GF-D8 (cell line): ENCODE measurements around the gene SPON2.

ENCODE experiments used
- DNase-seq: peaks from one replicate; lab custom pipeline; 2025; lab: John Stamatoyannopoulos, UW

SPON2 gene

DNA sequence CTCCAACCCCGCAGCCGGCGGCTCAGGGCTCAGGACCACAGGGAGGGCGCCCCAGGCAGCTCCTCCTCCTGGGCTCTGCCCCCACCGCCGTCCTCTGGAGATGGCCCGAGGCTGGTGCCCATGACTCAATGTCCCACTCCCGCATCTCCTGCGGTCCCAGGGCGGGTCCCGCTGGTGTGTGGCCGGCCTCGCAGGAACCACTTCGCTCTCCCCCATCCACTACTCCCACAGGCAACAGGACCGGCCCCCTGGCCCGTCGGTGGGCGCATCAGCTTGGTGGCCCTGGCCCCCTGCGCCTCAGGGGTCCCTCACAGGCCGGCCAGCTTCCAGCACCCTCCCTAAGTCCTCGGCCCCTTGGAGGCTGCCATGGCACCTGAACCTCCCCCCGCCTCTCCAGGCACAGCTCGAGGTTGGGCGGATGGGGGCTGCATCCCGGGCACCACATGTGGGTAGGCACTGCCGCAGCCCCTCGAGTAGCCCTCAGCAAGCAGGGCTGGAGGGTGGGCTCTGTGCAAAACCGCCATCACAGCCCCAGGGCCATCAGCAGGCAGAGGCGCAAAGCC lies 22.8 kb upstream of the SPON2 start:
- DNase-seq, result no peak

DNA sequence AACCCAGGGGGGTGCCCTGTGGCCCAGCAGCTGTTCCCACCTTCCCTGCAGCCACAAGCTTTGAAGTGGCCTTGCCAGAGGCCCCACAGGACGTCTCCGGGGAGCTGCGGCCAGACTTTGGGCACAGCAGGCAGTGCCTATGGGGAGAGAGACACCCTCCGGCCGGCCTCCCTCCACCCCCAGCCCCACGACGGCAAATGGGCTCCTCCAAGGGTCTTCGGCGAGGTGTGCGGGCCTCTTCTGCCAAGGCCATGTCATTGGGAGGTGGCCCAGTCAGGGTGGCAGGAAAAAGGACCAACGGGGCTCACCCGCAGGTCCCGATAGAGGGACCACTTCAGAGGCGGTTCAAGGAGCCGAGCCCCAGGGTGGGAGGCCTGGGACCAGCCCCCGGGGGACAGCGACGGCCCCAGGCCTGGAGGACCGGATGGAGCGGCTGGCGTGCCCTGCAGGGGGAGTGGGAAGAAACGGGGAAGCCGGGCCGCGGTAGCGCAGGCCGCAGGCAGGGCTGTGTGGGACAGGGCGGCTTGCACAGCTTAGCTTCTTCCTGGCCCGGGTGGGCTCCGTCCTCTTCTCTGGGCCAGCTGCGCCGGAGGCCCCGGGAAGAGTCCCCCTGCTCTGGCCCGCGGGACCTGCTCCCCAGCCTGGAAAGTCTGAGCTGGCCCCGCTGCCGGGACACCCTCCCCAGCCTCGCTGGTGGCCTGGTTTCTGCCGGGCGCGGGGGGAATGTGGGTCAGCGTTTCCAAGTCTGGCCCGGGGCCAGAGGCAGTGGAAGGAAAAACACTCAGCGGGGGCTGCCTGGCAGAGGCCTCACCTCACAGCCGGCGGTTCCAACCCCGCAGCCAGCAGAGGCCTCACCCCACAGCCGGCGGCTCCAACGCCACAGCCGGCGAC lies 21.9 kb upstream of the SPON2 start:
- DNase-seq, result no peak

GRCh38 chr4:1193206-1194009 lies 21.0 kb upstream of the SPON2 start:
- DNase-seq, result no peak

DNA sequence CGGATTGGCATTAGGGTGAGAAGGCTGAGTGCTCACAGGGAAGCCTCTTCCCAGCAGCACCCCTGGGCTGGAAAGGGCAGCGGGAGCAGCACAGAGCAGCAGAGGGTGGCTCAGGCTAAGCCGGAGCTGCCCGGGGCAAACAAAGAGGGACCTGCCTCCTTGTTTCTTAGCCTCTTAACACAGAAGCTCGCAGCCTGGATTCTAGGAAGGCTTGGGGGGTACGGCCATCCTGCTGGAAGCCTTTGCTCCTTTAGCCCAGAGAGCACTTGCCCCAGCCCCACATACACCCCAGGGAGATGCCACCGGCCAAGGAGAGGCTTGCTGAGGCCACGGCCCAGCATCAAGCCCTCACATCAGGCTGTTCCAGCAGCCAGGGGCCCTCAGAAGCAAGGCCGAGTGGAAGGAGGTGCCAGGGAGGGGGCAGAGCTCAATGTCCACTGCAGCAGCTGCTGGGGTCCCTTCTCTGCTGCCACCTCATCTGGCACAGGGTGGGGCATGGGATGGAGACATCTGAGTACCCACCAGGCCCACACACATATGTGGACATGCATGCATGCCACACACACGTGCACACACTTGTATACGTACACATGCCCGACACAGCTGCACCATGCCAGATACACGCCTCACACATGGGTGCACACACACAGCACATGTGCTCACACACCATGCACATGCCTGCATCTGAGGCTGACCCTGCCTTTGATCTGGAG lies 20.3 kb upstream of the SPON2 start:
- no peak for DNase-seq

DNA sequence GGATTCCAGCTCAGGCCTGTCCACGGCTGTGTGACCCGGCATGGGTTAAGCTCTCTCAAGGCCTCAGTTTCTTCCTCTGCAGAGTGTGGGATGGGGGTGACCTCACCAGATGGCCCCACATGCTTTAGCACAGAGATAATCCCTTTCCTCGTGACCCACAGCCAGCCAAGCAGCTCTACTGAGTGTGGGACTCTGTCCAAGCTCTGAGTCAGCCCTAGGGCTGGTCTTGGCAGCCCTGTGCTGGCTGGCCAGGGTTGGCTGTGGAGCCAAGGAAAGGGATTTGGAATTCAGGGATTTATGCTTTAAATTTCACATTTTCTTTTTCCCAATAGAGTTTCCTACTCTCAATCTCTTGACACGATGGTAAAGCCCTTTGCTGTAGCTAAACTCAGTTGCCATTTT lies 19.7 kb upstream of the SPON2 start:
- DNase-seq, result no peak

- DNase-seq, result no peak
These were observed 19.2 kb upstream of the SPON2 start for GRCh38 chr4:1191621-1192020.

DNA sequence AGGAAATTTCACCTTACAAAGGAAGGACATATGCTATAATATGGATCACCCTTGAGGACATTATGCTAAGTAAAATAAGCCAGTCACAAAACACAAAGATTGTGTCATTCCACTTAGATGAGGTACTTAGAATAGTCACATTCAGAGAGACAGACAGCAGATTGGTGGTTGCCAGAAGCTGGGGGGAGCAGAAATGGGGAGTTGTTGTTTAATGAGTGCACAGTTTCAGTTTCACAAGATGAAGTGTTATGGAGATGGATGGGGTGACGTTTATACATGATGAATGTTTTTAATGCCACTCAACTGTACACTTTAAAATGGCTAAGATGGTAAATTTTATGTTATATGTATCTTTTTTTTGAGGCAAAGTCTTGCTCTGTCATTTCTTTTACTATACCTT lies 14.8 kb upstream of the SPON2 start:
- DNase-seq, result no peak

DNA sequence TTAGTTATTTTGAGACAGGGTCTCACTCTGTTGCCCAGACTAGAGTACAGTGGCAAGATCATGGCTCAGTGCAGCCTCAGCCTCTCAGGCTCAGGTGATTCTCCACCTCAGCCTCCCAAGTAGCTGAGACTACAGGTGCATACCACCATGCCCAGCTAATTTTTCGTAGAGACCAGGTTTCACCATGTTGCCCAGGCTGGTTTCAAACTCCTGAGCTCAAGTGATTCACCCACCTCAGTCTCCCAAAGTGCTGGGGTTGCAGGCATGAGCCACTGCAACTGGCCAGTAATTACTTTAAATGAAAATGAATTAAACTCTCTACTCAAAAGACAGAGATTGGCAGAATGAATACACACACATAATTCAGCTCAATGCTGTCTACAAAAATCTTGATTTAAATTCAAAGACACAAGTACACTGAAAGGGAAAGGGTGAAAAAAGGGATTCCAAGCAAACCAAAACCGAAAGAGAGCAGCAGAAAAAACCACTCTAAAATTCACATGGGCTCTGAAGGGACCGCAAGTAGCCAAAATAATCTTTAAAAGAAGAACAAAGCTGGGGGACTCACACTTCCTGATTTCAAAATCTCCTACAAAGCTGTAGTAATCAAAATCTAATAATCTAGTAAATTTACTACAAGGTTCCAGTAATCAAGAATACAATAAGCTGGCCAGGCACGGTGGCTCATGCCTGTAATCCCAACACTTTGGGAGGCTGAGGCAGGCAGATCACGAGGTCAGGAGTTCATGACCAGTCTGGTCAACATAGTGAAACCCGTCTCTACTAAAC lies 11.8 kb upstream of the SPON2 start:
- DNase-seq, result peak; percentile 4

DNA sequence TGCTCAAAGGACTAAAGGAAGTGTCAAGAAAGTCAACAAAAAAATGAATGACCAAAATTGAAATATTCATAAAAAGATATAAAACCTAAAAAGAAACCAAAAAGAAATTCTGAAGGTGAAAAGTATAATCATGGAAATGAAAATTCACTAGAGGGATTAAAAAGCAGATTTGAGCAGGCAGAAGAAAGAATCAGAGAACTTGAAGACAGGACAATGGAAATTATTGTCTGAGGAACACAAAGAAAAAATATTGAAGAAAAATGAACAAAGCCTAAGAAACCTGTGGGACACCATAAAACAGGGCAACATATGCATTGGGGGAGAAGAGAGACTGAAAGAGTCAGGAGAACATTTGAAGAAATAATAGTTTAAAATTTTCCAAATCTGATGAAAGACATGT lies 9.9 kb upstream of the SPON2 start:
- DNase-seq, result no peak

- no peak for DNase-seq
These were observed 8.3 kb upstream of the SPON2 start for GRCh38 chr4:1180663-1181062.

- DNase-seq, result no peak
These were observed 7.6 kb upstream of the SPON2 start for GRCh38 chr4:1179976-1180375.

DNA sequence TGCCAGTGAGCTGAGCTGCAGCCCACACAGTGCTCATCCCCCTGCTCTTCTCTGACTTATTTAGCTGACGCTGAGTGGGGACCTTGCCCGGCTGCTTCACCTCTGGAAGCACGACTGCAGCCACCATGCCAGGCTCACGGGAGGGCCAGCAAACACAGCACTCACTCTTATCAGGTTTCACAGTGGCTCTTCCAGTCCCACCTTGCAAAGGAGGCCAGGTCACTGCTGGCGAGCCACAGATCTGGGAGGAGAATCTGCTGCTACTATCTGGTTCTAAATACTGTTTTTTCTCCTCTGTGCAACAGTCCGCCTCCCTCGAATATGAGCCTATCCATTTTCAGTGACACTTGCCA lies 6.7 kb upstream of the SPON2 start:
- DNase-seq, result no peak

DNA sequence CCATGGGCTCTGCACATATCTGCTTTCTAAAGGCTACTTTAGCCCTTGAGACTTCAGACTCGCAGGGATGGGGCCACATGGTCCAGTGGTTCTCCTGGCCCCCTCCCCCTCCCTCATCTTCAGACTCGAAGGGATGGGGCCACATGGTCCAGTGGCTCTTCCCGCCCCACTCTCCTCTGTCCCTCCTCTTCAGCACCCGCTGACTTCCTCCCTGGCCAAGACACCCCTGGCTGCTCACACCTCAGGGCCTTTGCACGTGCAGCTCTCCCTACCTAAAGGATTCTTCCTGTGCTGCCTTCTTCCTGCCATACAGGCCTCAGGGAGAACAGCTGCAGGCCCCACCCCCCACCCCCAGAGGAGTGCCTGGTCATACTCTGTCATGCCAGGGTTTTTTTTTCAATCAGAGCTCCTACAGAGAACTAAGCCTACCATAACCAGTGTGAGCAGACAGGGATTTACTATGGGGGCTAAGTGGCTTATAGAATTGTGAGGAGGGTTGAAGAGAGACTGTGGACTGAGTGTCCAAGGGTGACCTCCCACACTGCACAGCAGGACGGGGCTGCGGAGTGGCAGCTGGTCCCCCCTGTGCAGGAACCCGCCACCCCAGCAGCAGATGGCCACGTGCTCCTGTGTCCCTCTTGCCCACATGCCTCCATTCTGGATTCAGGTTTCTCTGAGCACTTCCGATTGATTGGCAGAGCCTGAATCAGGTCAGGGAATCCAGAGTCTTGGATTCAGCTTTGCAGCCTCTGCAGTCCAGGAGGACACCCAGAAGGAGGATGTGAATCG lies 6.1 kb upstream of the SPON2 start:
- no peak for DNase-seq

DNA sequence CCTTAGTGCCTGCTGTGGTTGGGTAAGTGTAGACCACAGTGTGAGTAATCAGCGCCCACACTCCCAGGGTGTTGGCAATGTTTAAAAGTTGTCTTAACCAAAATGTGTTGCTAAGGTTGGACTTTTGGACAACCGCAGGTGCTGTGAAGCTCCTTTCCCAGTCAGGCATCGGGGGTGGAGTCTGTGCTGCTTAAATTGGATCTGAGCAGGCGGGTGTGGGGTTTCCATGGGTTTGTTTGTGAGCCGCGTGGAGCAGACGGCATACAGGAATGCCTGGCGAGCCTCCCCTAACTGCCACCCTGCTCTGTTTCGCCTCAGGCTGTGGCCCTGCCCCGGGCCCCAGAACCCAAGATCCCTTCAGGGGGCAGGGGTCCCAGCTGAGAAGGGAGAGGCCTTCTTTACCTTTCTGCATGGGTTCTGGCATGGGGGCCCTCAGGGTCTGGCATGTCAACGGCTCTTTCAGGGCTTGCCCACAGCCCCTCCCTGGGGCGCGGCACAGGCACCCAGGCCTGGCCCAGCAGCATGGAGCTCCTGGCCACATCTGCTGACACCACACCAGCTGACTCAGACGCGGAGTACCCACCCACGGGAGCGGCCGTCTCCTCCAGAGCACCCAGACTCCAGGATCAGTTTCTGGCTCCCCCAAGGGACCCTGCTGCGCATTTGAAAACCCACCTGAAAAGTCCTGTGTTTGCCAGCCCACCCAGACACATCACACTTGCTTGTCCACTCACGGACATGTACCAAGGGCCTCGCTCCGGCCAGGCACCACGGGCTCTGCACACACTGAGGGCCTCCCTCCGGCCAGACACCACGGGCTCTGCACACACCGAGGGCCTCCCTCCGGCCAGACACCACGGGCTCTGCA lies 5.1 kb upstream of the SPON2 start:
- no peak for DNase-seq

GRCh38 chr4:1176398-1177273 lies 4.3 kb upstream of the SPON2 start:
- DNase-seq, result no peak

GRCh38 chr4:1175635-1176229 lies 3.3 kb upstream of the SPON2 start:
- DNase-seq, result no peak

GRCh38 chr4:1174941-1175634 lies 2.7 kb upstream of the SPON2 start:
- no peak for DNase-seq
